ENCODE data around the gene FUT7.

FUT7 gene

DNA sequence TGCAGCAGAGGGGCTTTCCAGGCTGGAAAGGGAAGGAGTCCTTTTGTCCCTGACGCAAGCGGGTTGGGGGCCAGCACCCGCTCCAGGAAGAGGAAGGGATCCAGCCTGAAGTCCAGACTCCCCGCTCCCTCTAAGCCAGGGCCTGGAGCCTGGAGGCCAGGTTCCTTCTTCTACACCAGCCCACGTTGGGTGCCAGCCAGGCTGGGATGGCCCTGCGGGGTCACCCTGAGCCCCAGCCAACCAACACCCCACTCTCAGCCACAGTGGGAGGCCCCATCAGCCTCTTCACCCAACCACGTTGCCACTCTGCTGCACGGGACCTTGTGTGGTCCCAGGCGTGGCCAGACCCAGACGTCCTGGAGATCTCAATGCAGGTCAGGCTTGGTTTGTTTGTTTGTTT is 970 bp upstream of the FUT7 start:
- no peak overlapping the region for H3K4me3 ChIP-seq (ENCODE audit: low read depth, low read length)
- DNase-seq (ENCODE audit: low read depth) = no peak
- in situ Hi-C loops (cut with HindIII; ENCODE audit: low sequenced_read_pairs) = loop anchor here (25.0 kb wide), 1 partner anchor 246 kb away; the partner anchor contains the start of genes CCDC183 and TMEM141
- no peak for TF ChIP-seq CTCF (IDR thresholded peaks at IDR 0.05; ENCODE audit: low read depth, low read length, missing control alignments)

DNA sequence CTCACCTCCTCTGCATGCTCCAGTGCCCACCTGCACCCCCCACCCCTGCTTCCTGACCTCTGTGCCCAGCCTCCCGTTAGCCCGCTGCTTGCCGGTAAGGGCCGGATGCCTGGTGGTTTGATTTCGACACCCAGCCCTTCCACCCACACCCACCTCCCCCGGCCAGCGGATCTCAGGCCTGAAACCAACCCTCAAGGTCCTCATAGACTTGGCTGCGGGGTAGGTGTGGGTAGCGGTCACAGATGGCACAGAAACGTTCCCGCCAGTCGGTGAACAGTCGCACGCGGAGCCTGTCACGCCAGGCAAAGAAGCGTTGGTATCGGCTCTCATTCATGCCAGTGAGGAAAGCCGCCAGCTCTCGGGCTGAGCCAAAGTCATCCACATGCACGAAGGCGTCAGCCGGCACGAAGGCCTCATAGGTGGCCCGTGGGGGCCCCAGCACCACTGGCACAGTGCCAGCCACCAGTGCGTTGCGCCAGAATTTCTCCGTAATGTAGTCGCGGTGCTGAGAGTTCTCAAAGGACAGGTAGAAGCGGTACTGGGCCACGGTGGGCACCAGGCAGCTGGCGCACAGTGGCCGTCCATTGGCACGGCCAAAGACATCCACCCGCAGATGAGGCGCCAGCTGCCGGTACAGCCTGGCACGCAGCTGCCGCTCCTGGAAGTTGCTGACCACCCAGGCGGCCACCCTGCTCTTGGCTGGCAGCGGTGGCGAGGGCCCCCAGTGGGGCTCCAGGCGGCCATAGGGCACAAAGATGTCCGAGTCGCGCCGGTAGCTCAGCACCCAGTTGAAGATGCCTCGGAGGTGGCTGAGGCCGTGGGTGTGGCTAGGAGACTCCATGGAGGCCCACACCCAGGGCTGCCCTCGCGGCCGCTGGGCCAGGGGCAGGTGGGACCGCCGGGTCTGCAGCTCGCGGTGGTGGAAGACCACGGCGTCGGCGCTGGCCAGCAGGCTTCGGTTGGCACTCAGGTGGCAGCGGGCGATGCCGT is 1.1 kb downstream of the FUT7 start:
- H3K4me3 ChIP-seq (ENCODE audit: low read depth, low read length) = no peak overlapping the region
- no peak for TF ChIP-seq CTCF (IDR thresholded peaks at IDR 0.05; ENCODE audit: low read depth, low read length, missing control alignments)
- no peak for DNase-seq (ENCODE audit: low read depth)
- in situ Hi-C loops (cut with HindIII; ENCODE audit: low sequenced_read_pairs) = loop anchor here (25.0 kb wide), 1 partner anchor 244 kb away; the partner anchor contains the start of genes CCDC183 and TMEM141

GRCh38 chr9:137030006-137030405 is 1.9 kb downstream of the FUT7 start:
- DNase-seq (ENCODE audit: low read depth) = no peak
- no peak overlapping the region for H3K4me3 ChIP-seq (ENCODE audit: low read depth, low read length)
- TF ChIP-seq CTCF (IDR thresholded peaks at IDR 0.05; ENCODE audit: low read depth, low read length, missing control alignments) = no peak
- in situ Hi-C loops (cut with HindIII; ENCODE audit: low sequenced_read_pairs) = loop anchor here (25.0 kb wide), 1 partner anchor 243 kb away; the partner anchor contains the start of genes CCDC183 and TMEM141

DNA sequence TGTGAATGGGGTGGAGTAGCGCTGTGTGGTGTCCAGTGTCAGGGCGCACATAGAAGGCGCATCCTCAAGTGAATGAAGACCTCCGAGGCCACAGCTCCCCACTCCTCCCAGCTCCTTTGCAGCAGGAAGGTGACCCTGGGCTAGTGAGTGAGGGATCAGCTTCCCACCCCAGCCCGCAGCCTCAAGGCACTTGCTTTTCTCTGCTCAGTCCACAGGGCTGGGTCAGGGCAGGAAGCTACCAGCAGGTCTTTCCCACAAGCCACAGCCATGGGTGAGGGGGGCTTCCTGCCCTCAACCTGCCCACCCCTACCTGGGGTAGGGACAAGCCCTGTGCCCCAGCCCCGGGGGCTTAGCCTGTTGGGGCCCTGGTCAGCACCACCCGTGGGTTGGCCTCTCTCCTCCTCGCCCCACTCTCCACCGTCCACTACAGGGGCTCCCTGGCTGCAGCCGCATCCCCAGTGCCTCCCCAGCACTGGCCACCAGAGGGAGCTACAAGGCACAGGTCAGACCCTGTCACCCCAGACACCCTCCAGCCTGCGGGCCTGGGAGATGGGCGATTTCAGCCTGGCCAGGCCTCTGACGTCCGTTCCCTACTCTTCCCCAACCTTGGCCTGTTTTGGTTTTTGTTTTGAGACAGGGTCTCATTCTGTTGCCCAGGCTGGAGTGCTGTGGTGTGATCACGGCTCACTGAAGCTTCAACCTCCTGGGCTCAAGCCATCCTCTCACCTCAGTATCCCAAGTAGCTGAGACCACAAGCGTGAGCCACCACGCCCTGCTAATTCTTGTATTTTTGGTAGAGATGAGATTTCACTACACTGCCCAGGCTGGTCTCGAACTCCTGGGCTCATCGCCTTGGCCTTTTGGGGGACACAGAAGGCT is 2.6 kb downstream of the FUT7 start:
- TF ChIP-seq CTCF (IDR thresholded peaks at IDR 0.05; ENCODE audit: low read depth, low read length, missing control alignments) = peak; percentile 96
- in situ Hi-C loops (cut with HindIII; ENCODE audit: low sequenced_read_pairs) = loop anchor here (25.0 kb wide), 1 partner anchor 242 kb away; the partner anchor contains the start of genes CCDC183 and TMEM141
- no peak overlapping the region for H3K4me3 ChIP-seq (ENCODE audit: low read depth, low read length)
- no peak for DNase-seq (ENCODE audit: low read depth)

DNA sequence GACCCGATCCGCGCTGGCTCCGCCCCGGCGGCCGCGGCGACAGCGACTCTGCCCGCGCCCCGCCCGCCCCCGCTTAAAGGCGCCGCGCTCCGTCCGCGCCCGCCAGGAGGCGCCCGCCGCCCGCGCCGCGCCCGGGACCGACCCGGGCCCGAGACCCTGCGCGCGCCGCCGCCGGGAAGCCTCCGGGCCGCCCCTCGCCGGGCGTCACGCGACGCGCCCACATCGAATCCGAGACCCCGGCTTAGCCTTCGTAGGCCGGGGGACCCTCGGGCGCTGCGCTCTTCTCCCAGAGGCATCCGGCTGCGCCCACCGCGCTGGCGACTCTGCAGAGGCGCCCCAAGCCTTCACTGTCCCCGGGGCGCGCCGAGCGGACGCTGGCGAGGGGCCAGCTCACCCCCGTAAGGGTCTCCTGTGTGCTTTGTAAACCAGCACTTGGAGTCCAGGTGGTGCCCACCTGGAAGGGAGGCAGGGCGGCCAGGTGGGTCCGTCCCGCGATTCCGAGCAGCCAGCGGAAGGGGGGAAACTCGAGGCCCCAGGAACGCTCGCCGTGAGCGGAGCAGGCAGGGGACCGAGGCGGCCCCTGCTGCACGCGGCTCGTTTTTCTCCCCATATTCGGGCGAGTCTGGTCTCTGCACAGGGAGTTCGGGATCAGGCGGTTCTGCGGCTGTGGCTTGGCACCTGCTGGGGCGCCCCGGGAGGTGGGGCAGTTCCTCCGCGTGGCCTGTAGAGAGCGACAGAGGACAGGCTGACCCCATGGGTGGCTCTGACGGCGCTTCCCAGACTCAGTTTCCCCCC is 3.4 kb downstream of the FUT7 start:
- no peak for DNase-seq (ENCODE audit: low read depth)
- H3K4me3 ChIP-seq (ENCODE audit: low read depth, low read length) = peak overlapping the region; percentile 42
- in situ Hi-C loops (cut with HindIII; ENCODE audit: low sequenced_read_pairs) = loop anchor here (25.0 kb wide), 1 partner anchor 241 kb away; the partner anchor contains the start of genes CCDC183 and TMEM141
- TF ChIP-seq CTCF (IDR thresholded peaks at IDR 0.05; ENCODE audit: low read depth, low read length, missing control alignments) = peak; percentile 3

All from astrocyte of the cerebellum (primary cell).